ENCODE results near the gene HTT-AS.

HTT-AS gene

DNA sequence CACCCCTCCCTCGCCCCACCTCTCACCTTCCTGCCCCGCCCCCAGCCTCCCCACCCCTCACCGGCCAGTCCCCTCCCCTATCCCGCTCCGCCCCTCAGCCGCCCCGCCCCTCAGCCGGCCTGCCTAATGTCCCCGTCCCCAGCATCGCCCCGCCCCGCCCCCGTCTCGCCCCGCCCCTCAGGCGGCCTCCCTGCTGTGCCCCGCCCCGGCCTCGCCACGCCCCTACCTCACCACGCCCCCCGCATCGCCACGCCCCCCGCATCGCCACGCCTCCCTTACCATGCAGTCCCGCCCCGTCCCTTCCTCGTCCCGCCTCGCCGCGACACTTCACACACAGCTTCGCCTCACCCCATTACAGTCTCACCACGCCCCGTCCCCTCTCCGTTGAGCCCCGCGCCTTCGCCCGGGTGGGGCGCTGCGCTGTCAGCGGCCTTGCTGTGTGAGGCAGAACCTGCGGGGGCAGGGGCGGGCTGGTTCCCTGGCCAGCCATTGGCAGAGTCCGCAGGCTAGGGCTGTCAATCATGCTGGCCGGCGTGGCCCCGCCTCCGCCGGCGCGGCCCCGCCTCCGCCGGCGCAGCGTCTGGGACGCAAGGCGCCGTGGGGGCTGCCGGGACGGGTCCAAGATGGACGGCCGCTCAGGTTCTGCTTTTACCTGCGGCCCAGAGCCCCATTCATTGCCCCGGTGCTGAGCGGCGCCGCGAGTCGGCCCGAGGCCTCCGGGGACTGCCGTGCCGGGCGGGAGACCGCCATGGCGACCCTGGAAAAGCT, at the start of gene HTT-AS, which contains the start of gene HTT:
Gene HTT-AS (minus strand): TSS at position 461 of the 768 bp plus-strand sequence.
Gene HTT (plus strand): TSS at position 604 of the 768 bp plus-strand sequence. CDS start 145 bp downstream, at position 749.
- no peak for TF ChIP-seq ZFX (IDR thresholded peaks at IDR 0.05)
- TF ChIP-seq, protein P1, sequence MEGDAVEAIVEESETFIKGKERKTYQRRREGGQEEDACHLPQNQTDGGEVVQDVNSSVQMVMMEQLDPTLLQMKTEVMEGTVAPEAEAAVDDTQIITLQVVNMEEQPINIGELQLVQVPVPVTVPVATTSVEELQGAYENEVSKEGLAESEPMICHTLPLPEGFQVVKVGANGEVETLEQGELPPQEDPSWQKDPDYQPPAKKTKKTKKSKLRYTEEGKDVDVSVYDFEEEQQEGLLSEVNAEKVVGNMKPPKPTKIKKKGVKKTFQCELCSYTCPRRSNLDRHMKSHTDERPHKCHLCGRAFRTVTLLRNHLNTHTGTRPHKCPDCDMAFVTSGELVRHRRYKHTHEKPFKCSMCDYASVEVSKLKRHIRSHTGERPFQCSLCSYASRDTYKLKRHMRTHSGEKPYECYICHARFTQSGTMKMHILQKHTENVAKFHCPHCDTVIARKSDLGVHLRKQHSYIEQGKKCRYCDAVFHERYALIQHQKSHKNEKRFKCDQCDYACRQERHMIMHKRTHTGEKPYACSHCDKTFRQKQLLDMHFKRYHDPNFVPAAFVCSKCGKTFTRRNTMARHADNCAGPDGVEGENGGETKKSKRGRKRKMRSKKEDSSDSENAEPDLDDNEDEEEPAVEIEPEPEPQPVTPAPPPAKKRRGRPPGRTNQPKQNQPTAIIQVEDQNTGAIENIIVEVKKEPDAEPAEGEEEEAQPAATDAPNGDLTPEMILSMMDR (conservative IDR thresholded peaks at IDR 0.05), result no peak
- H3K27ac ChIP-seq, result peak within 1 kb of the TSS; percentile 77

DNA sequence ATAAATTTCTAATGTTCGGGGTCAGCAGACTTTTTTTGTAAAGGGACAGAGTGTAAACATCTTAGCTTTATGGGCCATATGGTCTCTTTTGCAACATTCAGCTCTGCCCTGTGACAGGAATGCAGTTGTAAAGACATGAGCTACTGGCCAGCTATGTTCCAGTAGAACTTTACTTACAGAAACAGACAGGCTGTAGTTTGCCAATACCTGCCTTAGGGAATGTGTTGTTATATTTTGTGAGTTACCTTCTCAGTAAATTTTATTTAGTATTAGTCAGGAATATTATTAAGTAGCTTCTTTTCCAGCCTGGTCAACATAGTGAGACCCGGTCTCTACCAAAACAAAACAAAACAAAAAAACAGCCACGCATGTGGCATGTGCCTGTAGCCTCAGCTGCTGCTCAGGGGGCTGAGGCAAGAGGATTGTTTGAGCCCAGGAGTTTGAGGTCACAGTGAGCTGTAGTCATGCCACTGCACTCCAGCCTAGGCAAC, 48.9 kb upstream of the HTT-AS start:
- TF ChIP-seq ZFX (IDR thresholded peaks at IDR 0.05), result no peak
- TF ChIP-seq, protein P1 (conservative IDR thresholded peaks at IDR 0.05), result no peak
- no peak overlapping the region for H3K27ac ChIP-seq

DNA sequence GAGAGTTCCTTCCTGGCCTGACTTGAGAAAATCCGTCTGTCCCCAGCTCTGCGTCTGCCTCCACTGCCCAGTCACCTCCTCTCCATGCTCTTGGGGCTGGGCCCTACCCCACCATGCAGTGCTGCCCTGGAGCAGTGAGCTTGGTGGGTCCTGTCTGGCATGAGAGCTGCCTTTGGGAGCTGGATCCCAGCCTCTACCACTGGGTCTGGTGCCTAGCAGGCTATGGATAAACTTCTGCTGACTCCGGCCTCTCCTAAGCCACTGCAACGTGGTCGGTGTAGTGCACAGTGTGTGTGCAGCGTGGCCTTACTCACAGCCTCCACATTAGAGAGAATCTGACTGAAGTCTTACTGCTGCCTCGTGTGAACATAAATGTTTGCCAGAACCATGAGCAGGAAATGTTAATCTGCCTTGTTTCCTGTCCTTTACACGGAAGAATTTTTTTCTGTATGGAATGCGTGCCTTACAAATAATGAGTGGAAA, 47.8 kb upstream of the HTT-AS start:
- H3K27ac ChIP-seq, result no peak overlapping the region
- TF ChIP-seq, protein P1 (conservative IDR thresholded peaks at IDR 0.05), result no peak
- TF ChIP-seq ZFX (IDR thresholded peaks at IDR 0.05), result no peak

DNA sequence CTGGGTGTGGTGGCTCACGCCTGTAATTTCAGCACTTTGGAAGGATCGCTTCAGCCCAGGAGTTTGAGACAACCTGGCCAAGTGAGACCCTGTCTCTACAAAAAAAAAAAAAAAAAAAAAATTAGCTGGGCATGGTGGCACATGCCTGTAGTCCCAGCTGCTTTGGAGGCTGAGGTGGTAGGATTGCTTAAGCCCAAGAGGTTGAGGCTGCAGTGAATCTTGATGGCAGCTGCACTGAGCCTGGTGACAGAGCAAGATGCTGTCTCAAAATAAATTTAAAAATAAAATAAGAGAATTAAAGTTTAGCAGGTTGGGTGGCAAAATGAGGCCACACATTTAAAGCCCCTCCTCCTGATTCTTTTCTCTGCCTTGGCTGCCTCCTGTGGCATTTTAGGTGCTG, 47.3 kb upstream of the HTT-AS start:
- no peak overlapping the region for H3K27ac ChIP-seq
- TF ChIP-seq, protein P1 (conservative IDR thresholded peaks at IDR 0.05), result no peak
- TF ChIP-seq ZFX (IDR thresholded peaks at IDR 0.05), result no peak

DNA sequence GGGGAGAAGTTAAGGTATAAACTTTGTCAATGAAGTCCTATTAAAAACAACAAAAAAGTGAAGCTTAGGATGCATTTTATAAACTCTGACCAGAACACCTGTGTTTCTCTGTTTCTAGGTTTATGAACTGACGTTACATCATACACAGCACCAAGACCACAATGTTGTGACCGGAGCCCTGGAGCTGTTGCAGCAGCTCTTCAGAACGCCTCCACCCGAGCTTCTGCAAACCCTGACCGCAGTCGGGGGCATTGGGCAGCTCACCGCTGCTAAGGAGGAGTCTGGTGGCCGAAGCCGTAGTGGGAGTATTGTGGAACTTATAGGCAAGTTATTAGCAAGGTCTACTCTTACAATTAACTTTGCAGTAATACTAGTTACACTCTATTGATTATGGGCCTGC, 46.8 kb upstream of the HTT-AS start:
- TF ChIP-seq, protein P1 (conservative IDR thresholded peaks at IDR 0.05), result no peak
- no peak for TF ChIP-seq ZFX (IDR thresholded peaks at IDR 0.05)
- no peak overlapping the region for H3K27ac ChIP-seq

DNA sequence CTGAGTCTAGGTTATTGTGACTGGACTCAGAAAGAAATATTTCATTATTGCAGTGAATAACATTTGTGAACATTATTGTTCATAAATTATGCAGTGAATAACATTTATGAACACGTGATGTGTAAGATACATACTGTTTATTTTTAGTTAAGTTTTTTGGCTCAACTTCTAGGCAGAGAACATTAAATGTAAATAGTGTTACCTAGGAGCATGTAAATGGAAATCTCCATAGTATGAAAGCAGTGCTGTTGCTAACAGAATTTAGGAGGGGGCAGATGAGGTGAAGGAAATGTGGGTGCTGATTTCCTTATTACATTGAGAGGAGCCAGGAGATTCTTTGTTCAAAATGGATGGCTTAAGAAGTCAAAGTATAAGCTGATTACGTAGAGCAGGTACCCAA, 45.1 kb upstream of the HTT-AS start:
- no peak for TF ChIP-seq ZFX (IDR thresholded peaks at IDR 0.05)
- TF ChIP-seq, protein P1 (conservative IDR thresholded peaks at IDR 0.05), result no peak
- H3K27ac ChIP-seq, result no peak overlapping the region

DNA sequence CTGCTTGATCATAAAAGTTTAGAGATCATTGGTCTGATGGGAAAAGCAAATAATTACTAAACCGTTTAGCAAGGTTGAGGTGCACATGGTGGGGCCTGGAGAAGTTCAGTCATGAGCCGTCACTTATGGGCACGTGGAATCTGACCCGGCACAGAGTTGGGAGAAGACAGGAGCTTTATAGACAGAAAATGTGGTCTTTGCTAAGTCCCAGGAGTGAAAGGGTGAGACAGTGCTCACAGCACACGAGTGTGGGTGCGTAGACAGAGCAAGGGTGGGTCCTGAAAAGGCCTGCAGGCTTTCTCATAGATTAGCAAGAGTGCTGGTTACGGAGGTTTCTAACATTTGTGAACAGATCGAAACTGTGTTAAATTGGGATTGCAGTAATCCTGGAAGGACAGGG, 44.0 kb upstream of the HTT-AS start:
- TF ChIP-seq, protein P1 (conservative IDR thresholded peaks at IDR 0.05), result no peak
- no peak overlapping the region for H3K27ac ChIP-seq

All from C4-2B (cell line).